ENCODE measurements around the gene C9orf40.

GRCh38 chr9:74948937-74949336 is 3.8 kb downstream of the C9orf40 start:
- TF ChIP-seq CTCF (IDR thresholded peaks at IDR 0.05; ENCODE audit: low read depth, low read length) (no peak), POLR2A (IDR thresholded peaks at IDR 0.05; ENCODE audit: extremely low read depth, insufficient read length) (no peak), MYC (IDR thresholded peaks at IDR 0.05; ENCODE audit: low read depth, low read length) (no peak)
